Islet of Langerhans (tissue), 1 donor: ENCODE results near the gene KIAA1614.

Experiments used
- FAIRE-seq: peaks from one replicate; lab custom pipeline; 2011; peaks lifted over from hg19 to GRCh38; lab: Jason Lieb, UNC

The KIAA1614 gene

GRCh38 chr1:180912801-180913565 lies at the start of gene KIAA1614:
Gene KIAA1614 (plus strand): TSS chr1:180912897. CDS start chr1:180913244, 347 bp downstream.
- FAIRE-seq = no peak

DNA sequence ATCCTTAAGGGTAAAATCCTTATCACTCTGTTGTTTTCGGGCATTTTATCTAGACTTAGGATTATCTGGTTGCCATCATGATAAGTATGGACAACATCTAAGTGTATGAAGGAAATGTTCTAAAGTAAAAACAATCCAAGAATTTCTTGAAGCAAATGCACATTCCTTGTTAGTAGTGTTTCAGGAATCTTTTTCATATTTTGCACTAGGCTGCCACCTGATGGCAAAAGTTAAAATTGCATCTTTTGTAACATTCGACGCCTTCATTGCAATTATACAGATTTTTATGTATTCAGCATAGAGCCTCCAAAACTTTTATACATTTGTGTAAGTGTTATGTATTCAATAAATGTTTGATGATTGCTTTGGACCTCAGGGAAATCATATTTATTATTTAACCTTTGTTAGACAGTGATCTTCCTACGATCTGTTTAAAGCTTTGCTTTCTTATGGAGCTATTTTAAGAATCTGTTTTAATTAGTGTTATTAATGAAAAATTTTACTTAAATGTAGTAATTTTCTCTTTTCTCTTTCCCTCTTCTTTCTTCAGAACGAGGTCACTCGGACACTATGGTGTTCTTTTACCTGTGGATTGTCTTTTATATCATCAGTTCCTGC lies 49.4 kb upstream of the KIAA1614 start:
- FAIRE-seq = peak; percentile 97

GRCh38 chr1:180881806-180882509 lies 30.7 kb upstream of the KIAA1614 start:
- FAIRE-seq = peak; percentile 72

DNA sequence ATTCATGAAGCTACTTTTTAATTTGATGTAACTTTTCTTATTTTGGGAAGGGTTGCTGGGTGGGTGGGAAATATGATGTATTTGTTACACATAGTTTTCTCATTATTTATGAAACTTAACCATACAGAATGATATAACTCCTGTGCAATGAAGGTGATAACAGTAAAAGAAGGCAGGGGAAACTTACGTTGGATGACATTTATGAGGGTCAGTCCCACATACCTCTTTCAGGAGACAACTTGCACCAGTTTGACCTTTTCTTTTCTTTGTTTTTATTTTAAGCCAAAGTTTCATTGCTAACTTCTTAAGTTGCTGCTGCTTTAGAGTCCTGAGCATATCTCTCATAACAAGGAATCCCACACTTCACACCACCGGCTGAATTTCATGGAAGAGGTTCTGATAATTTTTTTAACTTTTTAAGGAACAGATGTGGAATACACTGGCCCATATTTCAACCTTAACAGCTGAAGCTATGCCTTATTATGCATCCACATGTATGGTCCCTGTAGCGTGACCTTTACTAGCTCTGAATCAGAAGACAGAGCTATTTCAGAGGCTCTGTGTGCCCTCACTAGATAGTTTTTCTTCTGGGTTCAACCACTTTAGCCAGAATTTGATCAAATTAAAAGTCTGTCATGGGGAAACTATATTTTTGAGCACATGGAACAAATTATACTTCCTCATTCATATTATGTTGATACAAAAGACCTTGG lies 28.0 kb upstream of the KIAA1614 start:
- no peak for FAIRE-seq

GRCh38 chr1:180886338-180886737 lies 26.4 kb upstream of the KIAA1614 start:
- FAIRE-seq = peak; percentile 55

- no peak for FAIRE-seq
Observed at GRCh38 chr1:180887841-180888240, 24.9 kb upstream of the KIAA1614 start.

- FAIRE-seq = no peak
Observed at GRCh38 chr1:180888870-180889269, 23.8 kb upstream of the KIAA1614 start.

- FAIRE-seq = no peak
Observed at GRCh38 chr1:180889325-180889724, 23.4 kb upstream of the KIAA1614 start.

DNA sequence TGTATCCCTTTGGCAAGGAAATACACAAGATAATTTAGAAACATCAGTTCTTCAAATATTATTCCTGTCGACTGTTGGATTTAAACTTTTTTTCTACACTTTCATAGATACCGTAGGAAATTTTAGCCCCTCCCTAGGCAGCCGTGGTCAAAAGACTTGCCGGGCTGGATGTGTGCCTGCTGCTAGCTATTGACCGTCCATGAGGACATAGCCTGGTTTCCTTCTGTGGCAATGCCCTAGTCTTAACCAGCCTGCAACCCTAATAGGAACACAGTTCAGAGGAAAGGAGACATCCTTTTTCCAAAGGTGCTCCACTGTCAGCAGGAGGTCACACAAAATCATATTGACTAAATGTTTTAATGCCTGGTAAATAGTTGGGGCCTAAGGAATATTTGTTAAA lies 20.4 kb upstream of the KIAA1614 start:
- FAIRE-seq = no peak

GRCh38 chr1:180892675-180893074 lies 20.0 kb upstream of the KIAA1614 start:
- FAIRE-seq = no peak

GRCh38 chr1:180893614-180894013 lies 19.1 kb upstream of the KIAA1614 start:
- FAIRE-seq = no peak

- FAIRE-seq = no peak
Observed at GRCh38 chr1:180896161-180896560, 16.5 kb upstream of the KIAA1614 start.

DNA sequence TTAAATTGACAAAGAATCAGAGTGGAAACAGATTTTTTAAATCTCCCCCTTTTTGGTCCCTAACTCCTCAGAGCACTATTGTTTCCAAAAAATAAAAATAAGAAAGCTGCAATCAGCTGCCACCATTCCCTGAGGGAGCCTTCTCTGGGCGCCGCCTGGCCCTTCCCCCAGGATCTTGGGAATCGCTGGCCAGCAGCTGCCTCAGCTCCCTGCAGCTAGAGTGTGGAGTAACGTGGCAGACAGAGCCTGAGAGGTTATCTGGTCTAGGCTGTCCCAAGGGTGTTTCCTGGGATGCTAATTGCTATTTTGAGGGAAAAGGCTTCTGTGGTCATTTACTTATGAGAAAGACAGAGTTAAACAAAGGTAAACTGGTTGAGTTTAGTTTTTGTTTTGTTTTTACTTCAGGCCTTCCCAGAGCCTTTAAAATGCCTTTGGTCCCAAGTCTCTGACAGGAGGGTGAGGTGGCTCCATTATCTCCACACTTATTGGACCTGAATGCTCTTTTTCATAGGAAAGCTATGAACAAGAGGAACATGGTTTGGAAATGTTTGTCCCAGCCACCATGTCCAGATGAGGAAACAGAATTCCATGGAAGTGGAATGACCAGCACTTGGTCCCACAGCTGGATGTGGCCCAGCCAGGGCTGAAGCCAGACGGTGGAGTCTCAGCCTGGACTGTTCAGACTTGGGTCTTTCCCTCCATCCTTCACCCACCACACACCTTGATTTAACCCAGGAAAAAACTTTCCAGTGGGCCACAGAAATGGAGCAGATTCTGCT lies 14.1 kb upstream of the KIAA1614 start:
- FAIRE-seq = no peak

GRCh38 chr1:180899262-180899661 lies 13.4 kb upstream of the KIAA1614 start:
- no peak for FAIRE-seq

- no peak for FAIRE-seq
Observed at GRCh38 chr1:180901076-180901990, 11.4 kb upstream of the KIAA1614 start.

DNA sequence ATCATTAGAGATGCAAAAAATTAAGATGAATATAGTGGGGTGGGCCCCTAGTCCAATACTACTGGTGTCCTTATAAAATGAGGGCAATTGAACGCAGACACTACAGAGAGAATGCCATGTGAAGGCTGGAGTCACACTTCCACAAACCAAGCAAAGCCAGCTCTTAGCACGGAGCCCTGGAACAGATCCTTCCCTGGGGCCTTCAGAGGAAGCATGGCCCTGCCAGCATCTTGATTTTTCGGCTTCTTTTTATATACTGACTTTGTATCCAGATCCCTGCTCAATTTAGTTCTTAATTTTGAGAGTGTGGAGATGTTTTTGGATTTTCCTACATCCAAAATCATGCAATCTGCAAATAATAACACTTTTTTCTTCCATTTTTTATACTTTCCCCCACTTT lies 10.2 kb upstream of the KIAA1614 start:
- FAIRE-seq = no peak

- FAIRE-seq = no peak
Observed at GRCh38 chr1:180905927-180906326, 6.8 kb upstream of the KIAA1614 start.

DNA sequence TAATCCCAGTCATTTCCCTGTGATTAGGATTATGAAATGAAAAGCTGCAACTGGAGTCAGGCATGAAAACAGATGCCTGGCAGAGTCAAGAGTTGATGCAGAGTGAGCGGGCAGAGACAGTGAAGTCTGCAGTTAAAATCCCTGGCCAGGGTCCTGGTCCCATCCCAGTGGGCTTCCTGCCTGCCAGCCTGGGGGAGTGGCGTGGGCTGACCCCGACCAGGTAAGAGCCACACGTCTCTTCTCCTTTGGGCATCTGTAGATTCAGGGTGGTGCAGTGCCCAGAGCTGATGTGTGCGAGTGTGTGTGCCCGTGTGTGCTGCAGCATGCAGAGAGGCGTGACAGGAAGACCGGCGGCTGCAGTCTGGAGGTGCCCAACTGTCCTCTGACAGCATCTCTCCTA lies 6.2 kb upstream of the KIAA1614 start:
- FAIRE-seq = no peak

DNA sequence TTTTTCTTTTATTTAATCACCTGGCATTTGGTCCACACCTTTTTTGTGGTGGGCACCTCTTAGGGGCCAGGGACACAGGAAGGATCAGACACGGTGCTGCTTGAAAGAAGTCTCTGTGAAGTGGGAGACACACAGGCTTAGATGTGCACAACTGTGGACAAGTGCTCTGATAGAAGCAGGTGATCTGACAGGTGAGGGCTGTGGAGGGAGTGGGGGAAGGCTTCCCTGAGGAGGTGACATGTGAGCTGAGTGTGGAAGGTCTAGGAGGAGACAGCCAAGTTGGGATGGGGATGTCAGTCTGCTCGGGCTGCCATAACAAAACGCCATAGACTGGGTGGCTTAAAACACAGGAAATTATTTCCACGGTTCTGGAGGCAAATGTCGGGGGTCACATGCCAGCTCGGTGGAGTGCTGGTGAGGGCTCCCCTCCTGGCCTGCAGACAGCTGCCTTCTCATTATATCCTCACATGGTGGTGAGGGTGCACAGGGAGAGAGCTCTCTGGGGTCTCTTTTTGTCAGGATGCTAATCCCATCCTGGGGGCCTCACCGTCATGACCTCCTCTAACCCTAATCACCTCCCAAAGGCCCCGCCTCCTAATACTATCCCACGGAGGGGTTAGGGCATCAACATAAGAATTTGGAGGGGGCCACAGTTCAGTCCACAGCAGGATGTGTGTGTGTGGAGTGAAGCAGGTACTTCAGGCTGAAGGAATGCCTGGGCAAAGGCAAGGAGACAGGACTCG lies 5.2 kb upstream of the KIAA1614 start:
- FAIRE-seq = no peak
